Measurements from ENCODE around the gene AGPAT1.
A peak's percentile ranks its signal among the peaks of the same experiment; 100 is the strongest.

The AGPAT1 gene

DNA sequence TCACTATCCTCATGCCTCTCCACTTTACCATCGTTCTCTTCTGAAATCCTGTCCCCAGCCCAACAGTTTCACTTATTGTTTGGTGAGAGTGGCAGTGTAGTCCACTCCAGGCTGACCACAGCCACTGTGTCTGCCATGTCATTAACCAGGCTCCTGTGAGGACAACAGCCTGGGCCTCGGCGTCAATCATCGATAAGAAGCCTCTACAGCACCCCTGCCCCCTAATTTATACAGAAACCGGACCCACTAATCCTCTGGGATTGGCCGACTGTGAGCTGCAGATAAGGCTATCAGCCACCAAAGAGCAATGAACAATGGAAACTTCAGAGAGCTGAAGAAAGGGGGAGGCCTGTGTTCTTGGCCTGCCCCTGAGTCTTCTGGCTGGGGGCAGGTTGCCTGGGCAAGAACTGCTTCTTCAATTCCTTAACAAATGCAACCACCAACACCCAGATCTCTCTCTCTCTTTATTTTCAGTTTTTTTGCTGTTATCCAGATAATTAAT, 8.1 kb downstream of the AGPAT1 start:
- DNase-seq: no peak

DNA sequence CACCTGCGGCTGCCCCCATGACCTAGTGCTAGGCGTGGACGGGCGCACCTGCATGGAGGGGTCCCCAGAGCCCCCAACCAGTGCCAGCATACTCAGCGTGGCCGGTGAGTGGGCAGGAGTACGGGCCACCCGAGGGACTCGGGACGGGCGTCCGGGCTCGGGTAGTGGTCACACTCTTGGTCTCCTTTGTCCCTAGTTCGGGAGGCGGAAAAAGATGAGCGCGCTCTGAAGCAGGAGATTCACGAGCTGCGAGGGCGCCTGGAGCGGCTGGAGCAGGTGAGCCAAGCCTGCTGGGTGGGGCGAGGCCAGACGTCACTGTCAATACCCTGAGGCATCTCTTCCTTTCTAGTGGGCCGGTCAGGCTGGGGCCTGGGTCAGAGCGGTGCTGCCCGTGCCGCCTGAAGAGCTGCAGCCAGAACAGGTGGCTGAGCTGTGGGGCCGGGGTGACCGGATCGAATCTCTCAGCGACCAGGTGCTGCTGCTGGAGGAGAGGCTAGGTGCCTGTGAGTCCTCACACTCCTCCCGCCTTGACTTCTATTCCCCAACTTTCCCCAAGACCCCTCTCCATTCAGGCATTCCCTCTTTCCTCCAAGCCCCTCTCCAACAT, 8.6 kb downstream of the AGPAT1 start:
- DNase-seq: no peak

DNA sequence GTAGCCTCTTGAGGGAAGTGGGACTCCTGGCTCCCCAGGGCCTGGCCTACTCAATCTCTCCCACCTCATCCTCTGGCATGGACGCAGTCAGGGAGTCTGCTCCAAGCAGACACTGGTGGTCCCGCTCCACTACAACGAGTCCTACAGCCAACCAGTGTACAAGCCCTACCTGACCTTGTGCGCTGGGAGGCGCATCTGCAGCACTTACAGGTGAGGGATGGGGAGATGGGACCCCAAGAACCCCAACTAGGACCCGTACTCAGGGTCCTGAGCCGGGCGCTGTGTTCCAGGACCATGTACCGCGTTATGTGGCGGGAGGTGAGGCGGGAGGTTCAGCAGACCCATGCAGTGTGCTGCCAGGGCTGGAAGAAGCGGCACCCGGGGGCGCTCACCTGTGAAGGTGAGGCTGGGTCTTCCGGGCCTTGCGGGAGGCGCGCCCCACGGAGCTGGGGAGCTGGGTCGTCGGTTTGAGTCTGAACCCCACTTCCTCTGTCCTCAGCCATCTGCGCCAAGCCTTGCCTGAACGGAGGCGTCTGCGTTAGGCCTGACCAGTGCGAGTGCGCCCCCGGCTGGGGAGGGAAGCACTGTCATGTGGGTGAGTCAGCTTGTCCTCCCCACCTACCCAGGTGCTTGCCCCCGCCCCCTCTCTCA, 9.3 kb downstream of the AGPAT1 start:
- DNase-seq: no peak

GRCh38 chr6:32164295-32164694, 11.6 kb downstream of the AGPAT1 start, which contains the start of gene EGFL8:
EGFL8 (plus strand) TSS chr6:32164595; CDS start chr6:32166166, 1,571 bp downstream.
- no peak for DNase-seq

- no peak for DNase-seq
Observed at GRCh38 chr6:32163559-32164258, 12.2 kb downstream of the AGPAT1 start.

GRCh38 chr6:32158052-32158451, 17.8 kb downstream of the AGPAT1 start:
- DNase-seq: no peak

DNA sequence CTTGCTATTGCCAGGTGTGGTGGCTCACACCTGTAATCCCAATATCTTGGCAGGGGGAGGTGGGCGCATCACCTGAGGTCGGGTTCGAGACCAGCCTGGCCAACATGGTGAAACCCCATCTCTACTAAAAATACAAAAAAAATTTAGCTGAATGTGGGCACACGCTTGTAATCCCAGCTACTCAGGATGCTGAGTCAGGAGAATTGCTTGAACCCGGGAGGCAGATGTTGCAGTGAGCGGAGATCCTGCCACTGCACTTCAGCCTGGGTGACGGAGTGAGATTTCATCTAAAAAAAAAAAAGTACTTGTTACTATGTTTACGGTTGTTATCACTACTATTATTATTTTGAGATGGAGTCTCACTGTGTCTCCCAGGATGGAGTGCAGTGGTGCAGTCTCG, 19.0 kb downstream of the AGPAT1 start:
- no peak for DNase-seq

DNA sequence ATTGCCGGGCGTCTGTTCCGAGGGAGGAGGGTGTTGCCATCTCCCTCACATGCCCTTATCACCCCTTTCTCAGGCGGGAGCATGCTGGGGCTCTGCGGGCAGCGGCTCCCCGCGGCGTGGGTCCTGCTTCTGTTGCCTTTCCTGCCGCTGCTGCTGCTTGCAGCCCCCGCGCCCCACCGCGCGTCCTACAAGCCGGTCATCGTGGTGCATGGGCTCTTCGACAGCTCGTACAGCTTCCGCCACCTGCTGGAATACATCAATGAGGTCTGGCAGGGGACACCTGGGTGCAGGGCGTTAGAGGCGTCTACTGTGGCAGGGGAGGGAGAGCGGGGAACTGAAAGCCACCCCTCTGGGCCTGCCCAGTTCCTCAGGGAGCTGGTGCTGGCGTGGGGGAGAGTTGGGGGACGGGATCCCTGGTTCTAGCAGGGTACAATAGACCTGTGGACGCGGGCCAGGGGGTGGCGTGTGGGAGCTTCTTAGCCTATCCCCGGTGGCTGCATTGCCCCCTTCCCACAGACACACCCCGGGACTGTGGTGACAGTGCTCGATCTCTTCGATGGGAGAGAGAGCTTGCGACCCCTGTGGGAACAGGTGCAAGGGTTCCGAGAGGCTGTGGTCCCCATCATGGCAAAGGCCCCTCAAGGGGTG, 21.2 kb downstream of the AGPAT1 start:
- peak; percentile 73 for DNase-seq

DNA sequence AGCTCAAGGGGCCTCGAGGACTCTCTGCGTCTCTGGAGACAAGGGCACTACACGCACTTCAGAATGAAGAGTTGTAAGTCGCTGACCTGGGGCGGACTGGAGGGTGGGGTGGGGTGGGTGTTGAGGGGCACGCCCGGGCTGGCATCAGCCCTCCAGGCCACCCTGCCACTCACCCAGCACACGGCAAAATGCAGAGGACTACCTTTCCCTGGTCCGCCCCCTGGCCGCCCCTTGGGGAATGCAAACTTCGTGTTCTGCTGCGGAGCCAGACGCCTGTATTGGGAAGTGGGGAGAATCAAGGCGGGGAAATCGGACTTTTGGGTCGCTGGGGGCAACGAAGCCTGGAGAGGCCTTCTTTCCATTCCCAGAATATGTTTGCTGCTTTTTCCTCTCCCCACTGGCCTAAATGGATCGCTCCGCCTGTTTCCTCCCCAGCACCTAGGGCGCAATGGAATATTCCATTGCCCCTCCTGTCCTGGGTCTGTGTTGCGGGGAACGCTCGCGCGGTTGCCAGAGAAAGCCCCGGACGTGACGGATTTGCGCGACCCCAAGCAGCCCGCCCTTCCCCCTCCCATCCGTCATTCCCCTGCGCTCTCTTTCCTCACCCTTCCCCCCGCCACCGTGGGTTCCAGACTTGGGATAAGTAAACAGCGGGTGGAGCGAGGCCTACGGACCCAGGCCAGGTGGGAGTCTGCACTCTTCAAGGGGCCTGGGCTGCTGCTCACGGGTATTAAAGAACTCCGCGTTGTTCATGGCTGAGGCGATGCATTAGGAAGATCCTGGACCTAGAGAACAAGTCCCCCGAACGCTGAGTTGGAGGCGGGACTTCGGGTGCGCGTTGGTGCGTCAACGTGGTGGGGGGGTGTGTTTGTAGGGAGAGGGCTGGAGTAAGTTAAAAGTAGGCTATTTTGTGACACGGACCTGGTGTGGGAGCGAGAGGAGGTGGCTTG, 22.0 kb downstream of the AGPAT1 start, which contains the start of gene PPT2:
Gene PPT2 (plus strand): TSS at position 578 of the 950 bp plus-strand sequence. CDS start 454 bp downstream, outside the sequence.
- peak; percentile 72 for DNase-seq

GRCh38 chr6:32152769-32153563, 22.9 kb downstream of the AGPAT1 start:
- no peak for DNase-seq

DNA sequence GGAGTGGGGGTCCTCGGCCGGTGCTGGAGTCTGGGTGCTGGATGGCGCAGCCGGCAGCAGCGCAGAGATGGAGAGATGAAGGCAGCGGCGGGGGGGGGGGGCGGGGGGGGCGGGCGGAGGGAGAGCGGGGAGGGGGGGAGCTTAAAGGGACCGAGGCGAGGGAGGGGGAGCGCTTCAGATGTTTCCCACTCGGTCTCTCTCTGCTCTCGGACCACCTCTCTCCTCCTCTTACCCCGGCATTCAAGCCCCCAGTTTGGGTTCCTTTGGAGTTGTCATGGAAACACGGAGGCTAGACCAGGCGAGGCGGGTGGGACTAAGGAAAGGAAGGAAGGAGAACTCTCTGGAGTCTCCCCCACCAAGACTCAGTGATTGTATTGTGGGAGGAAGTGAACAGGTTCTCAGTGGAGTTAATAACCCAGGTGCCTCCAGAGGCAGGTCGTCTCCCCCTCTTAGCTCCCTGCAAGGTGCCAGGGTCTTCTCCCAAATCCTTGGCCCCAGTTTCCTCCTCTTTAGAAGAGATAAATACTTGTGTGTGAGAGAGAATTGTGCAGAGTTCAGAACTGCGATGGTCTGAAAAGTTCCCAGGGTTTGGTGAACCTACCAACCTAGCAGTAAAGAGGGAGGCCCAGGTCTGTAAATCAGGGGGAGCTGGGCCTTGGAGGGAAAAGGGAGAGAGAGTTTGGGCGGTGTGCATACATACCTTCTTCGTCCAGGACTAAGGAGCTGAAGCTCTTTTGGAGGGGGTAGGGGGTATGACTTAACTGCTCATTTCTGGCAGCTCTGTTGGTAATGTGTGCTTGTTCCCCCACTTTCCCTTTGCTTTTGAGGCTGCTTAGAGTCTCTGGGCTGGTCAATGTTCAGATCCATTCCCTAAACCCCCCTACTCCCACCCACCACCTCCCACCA, 23.8 kb downstream of the AGPAT1 start, which contains the start of gene PRRT1:
Gene PRRT1 (minus strand): TSS at position 77 of the 906 bp plus-strand sequence. CDS start 112 bp downstream, outside the sequence.
- DNase-seq: no peak

DNA sequence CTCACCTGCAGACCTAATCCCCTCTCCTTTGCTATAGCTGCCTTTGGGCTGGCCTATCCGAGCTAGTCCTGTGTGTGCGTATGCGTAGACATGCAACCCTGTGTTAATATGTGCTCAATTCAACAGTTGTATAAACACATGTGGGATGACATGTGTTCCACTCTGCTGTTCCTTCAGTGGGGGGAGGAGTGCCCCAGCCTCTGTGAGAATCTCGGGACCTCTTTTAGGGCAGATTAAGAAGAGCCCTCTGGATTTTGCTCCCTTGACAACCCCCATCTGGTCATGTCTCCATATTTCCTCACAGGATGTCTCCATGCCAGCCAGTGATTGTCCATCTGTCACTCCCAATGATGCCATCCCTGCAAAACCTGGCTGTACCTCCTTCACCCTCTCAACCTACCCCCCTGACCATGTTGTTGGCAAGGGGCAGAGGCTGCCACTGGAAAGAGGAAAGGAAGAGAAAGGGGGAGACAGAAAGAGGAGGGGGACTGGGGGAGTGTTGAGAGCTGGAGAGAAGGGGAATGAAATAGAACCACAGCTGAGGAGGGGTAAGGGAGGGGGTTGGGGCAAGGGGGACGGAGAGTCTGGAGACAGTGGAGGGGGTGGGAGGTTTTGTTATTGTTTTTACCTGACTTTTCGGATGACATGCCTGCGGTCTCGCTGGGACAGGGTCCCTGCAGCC, 24.6 kb downstream of the AGPAT1 start:
- no peak for DNase-seq

DNA sequence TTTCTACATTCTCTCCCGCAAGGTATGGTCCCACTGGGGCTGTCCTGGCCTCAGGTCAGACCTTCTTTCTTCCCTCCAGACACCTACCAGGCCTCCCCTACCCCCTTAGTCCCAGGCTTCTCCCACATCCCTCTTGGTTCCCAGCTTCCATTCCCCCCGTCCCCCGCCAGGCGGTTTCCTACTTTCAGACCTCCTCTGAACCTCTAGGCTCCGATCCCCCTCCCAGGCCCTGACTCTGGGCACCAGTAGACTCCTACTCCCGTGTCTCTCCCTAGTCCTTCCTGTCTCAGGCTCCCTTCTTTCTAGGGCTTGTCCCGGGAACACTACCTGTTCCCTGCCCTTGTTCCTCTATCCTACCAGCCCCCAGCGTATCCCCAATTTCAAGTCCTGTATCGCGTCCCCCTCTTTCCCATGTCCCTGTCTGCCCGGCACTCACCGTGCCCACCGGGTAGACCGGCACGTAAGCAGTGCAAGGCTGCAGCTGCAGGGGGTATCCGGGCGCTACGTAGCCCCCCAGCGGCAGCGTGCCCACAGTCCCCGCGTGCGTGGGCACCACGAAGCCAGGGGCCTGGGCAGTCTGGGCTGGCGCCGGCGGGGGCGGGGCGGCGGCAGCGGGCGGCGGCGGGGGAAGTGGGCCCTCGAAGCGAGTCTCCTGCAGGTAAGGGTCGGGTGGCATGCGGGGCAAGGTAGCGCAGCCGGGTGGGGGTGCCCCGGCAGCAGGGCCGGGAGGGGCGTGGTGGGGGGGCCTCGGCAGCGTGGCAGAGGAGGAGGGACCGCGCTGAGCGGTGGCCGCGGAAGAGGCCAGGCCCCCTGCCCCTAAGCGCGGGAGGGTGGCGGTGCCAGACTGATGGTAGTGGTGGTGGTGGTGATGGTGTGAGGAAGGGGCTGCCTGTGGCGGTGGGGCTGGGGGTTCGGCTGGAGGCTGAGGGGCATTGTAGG, 25.7 kb downstream of the AGPAT1 start:
- no peak for DNase-seq

GRCh38 chr6:32149092-32149755, 26.7 kb downstream of the AGPAT1 start:
- no peak for DNase-seq

GRCh38 chr6:32148289-32149091, 27.4 kb downstream of the AGPAT1 start:
- DNase-seq: peak; percentile 49

DNA sequence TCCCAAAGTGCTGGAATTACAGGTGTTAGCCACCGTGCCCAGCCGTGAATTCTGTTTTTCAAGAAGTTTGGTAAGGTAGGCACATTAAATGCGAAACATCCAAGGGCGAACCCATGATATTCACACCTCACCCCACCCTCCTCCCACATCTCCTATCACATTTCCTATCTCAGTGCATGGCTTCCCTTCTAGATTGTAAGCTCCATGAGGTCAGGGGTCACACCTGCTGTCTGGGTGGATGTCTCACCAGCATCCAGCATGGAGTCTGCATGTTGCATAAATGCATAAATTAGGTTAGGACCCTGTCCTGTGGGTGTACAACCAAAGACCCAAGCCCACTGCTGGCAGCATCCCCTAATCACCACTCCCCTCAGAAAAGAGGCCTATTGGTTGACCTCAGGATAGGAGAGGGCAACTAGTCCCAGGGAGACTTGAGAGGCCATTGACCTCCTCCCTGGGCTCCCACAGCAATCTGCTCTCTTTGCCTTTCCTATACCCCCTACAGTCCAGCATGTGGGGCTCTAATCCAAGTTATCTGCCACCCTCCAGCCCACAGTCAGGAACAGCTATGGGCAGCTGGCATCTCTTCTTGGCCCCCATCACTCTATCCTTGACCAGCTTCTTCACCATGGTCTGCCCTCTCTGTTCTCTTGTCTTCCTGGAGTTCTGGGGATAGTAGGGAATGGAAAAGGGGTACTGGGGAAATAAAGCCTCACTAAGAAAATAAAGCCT, 28.3 kb downstream of the AGPAT1 start:
- no peak for DNase-seq
